ENCODE results near the gene CDC34. TPM values are rescaled to one million over a fixed set of nuclear protein-coding genes. Genes with fewer than 3 reads are reported as not detected.

The CDC34 gene
- total RNA-seq, 2 experiments from 2014 or later = 38.5 to 43.4 TPM

DNA sequence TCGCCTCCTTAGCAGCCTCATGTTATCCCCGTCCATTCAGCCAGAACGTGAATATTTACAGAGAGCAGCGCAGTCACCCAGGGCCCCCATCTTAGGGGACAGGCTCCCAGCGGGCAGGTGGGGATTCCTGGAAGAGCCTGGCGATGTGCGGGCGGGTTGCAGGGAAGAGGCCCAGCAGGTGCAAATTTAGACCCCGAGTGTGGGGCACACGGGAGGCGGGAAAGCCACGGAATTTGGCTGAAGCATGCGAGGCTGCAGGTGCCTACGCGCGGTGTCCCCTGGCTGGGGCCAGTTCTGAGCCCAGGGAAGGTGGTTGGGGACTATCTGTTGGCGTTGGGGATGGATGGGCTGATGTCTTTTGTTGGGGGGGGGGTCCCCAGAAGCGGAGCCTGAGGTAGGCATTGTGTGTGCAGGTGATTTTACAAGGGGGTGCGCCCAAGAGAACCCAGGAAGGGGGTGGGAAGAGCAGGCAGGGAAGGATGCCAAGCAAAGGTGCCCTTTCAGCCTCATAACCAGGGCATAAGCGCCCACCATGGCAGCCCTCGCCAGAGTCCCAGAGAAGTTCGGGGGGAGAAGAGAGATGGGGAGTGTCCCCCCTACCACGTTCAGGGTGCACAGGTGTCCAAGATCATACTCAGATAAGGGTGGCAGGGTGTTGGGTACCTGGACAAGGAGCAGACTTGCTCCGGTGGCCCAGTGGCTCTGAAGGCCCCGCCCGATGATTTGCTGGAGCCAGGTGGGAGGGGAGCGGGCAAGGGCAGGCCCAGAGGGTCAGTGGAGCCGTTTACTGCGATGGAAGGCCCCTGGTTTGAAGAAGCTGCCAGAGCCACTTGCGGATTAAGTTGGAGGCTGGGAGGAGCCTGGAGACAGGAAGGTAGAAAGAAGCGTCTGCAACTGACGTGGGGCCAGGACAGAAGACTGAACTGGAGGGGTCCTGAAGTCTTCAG is 23.1 kb upstream of the CDC34 start:
- H3K4me3 Mint-ChIP-seq = peak overlapping the region; percentile 98
- ATAC-seq (ENCODE audit: poor library complexity) (no peak), DNase-seq (peak in 1 of 14 experiments; percentile 49)
- no peaks in the 10 kb centered on the region for H3K27me3 Mint-ChIP-seq
- Histone ChIP-seq H3K36me3 (ENCODE audit: insufficient read depth, low read length) (peaks cover 9% of the 10 kb centered on the region), H3K27ac (ENCODE audit: low read depth in 1 of 2, low read length in 2 of 2) (peak overlapping the region; percentile 60 to 88), H3K9me3 (ENCODE audit: control insufficient read depth in 1 of 2, insufficient read depth in 1 of 2, low read length in 2 of 2) (peaks cover 0 to 6% of the 10 kb centered on the region in 2 experiments), H3K4me1 (ENCODE audit: insufficient read depth, low read length) (peaks cover 74% of the 10 kb centered on the region), H3K4me3 (ENCODE audit: low read length) (peak overlapping the region; percentile 91), H3K27me3 (ENCODE audit: control insufficient read depth in 1 of 2, insufficient read depth in 2 of 2, low read length in 2 of 2) (no peaks in the 10 kb centered on the region)
- intact Hi-C loops (cut with DNase I, micrococcal nuclease) = loop anchor here in 1 of 2 experiments (5.0 to 10.0 kb wide), 4 partner anchors 64 to 289 kb away; partner anchors contain the start of genes BSG, MIER2, PLPP2 and PTBP1
- POLR2A ChIA-PET = interaction anchor here (3.7 kb wide), 1 partner anchor 12 kb away, joined by 35 read pairs; no protein-coding TSS in a partner anchor
- TF ChIP-seq, protein P1, sequence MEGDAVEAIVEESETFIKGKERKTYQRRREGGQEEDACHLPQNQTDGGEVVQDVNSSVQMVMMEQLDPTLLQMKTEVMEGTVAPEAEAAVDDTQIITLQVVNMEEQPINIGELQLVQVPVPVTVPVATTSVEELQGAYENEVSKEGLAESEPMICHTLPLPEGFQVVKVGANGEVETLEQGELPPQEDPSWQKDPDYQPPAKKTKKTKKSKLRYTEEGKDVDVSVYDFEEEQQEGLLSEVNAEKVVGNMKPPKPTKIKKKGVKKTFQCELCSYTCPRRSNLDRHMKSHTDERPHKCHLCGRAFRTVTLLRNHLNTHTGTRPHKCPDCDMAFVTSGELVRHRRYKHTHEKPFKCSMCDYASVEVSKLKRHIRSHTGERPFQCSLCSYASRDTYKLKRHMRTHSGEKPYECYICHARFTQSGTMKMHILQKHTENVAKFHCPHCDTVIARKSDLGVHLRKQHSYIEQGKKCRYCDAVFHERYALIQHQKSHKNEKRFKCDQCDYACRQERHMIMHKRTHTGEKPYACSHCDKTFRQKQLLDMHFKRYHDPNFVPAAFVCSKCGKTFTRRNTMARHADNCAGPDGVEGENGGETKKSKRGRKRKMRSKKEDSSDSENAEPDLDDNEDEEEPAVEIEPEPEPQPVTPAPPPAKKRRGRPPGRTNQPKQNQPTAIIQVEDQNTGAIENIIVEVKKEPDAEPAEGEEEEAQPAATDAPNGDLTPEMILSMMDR (IDR thresholded peaks at IDR 0.05) = no peak
- peaks cover 17% of the 10 kb centered on the region for H3K36me3 Mint-ChIP-seq (ENCODE audit: low read depth)
- no peaks in the 10 kb centered on the region for H3K9me3 Mint-ChIP-seq
- peaks cover 43% of the 10 kb centered on the region for H3K4me1 Mint-ChIP-seq (ENCODE audit: low read depth)
- peak overlapping the region; percentile 94 for H3K27ac Mint-ChIP-seq
- CTCF ChIA-PET = no interaction called here

DNA sequence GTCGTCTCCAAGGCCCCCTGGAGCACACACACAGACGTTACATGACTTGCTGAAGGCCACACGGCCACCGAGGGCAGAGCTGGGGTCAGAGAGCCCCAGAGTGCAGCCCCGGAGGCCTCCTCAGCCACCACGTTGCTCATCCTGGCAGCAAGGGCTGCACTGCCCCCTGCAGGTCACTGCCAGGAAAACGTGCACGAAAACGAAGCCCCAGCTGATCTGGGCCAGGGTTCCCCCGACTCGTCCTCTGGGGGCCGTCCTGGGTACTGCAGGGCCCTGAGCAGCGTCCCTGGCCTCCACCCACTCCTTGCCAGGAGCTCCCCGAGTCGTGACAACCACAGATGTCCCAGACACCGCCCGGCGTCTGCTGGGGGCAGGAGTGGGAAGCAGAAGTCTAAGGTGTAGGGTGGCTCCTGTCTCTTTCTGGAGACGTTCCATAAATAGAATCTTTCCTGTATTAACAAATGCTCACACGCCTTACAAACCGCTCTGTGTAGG is 20.9 kb upstream of the CDC34 start:
- POLR2A ChIA-PET = interaction anchor here (0.7 to 3.7 kb wide), 13 partner anchors 10 to 382 kb away, joined by 3 to 75 read pairs (median 6); partner anchors contain the start of genes BSG, CDC34, MED16 and POLRMT
- DNase-seq (peak; percentile 85 to 97 (median 92)), ATAC-seq (ENCODE audit: poor library complexity) (peak; percentile 50)
- Mint-ChIP-seq H3K27me3 (no peaks in the 10 kb centered on the region), H3K4me1 (ENCODE audit: low read depth) (peaks cover 49% of the 10 kb centered on the region), H3K27ac (peak overlapping the region; percentile 94), H3K9me3 (no peaks in the 10 kb centered on the region), H3K36me3 (ENCODE audit: low read depth) (peaks cover 17% of the 10 kb centered on the region), H3K4me3 (peak overlapping the region; percentile 90)
- H3K36me3 ChIP-seq (ENCODE audit: insufficient read depth, low read length) = peaks cover 12% of the 10 kb centered on the region
- H3K27me3 ChIP-seq (ENCODE audit: control insufficient read depth in 1 of 2, insufficient read depth in 2 of 2, low read length in 2 of 2) = no peaks in the 10 kb centered on the region
- TF ChIP-seq, protein P1 (IDR thresholded peaks at IDR 0.05) = peak; percentile 99
- H3K27ac ChIP-seq (ENCODE audit: low read depth in 1 of 2, low read length in 2 of 2) = peak overlapping the region; percentile 95 to 97
- intact Hi-C loops (cut with DNase I, micrococcal nuclease) = loop anchor here (1.0 to 2.0 kb wide), 3 partner anchors 20 to 62 kb away; partner anchors contain the start of genes CDC34 (in 2 of the 2) and BSG (in 1 of the 2)
- H3K4me1 ChIP-seq (ENCODE audit: insufficient read depth, low read length) = peaks cover 87% of the 10 kb centered on the region
- CTCF ChIA-PET = interaction anchor here (0.7 to 2.3 kb wide), 26 partner anchors 8 to 244 kb away, joined by 3 to 58 read pairs (median 7); partner anchors contain the start of genes BSG, C2CD4C, CDC34 and MADCAM1
- H3K9me3 ChIP-seq (ENCODE audit: control insufficient read depth in 1 of 2, insufficient read depth in 1 of 2, low read length in 2 of 2) = peaks cover 0 to 6% of the 10 kb centered on the region in 2 experiments
- peak overlapping the region; percentile 50 for H3K4me3 ChIP-seq (ENCODE audit: low read length)
